ENCODE results near the gene RANGRF.

- TF ChIP-seq CTCF (IDR thresholded peaks at IDR 0.05): no peak
- no peak for TF ChIP-seq ZFX (IDR thresholded peaks at IDR 0.05; ENCODE audit: borderline replicate concordance)
These were observed 31.8 kb downstream of the RANGRF start for GRCh38 chr17:8320262-8320661.
